Activated CD8-positive, alpha-beta T cell treated with anti-CD3 and anti-CD28 coated beads, Interleukin-2, amount 10 ng/mL, durations not matched to agents 7 days and 5 days (primary cell): ENCODE measurements around the gene AIF1L. TPM values are rescaled to one million over a fixed set of nuclear protein-coding genes. Genes with fewer than 3 reads are reported as not detected.

Experiments
- ATAC-seq: fragments of 150-1000 bp; cut with Tn5 transposase; one replicate; pipeline ENCODE4 v1.10.0; 2021; ENCODE audit warnings: moderate library complexity
- CTCF ChIA-PET: fragments of 350-600 bp; sonication (Branson Sonifier 250); formaldehyde crosslinking; loops from one replicate; lab custom pipeline; 2021; ENCODE audit warnings: antibody characterized with exemption; lab: Charles Lee
- POLR2A ChIA-PET: fragments of 350-600 bp; sonication (Branson Sonifier 250); formaldehyde crosslinking; loops from one replicate; lab custom pipeline; 2021; ENCODE audit warnings: antibody characterized with exemption; lab: Charles Lee
- DNase-seq: peaks from one replicate; pipeline ENCODE4 v3.0.0-alpha.2; 2020
- H3K27ac Mint-ChIP-seq: one replicate; pipeline ENCODE4 v1.8.0; 2021; ENCODE audit warnings: mild to moderate bottlenecking, mixed read lengths
- H3K27me3 Mint-ChIP-seq: one replicate; pipeline ENCODE4 v1.8.0; 2021; ENCODE audit warnings: low read depth, mixed read lengths
- H3K36me3 Mint-ChIP-seq: one replicate; pipeline ENCODE4 v1.8.0; 2021; ENCODE audit warnings: low read depth, mixed read lengths
- H3K4me1 Mint-ChIP-seq: one replicate; pipeline ENCODE4 v1.8.0; 2021; ENCODE audit warnings: low read depth, mixed read lengths
- H3K4me3 Mint-ChIP-seq: one replicate; pipeline ENCODE4 v1.8.0; 2021; ENCODE audit warnings: mild to moderate bottlenecking, mixed read lengths
- H3K9me3 Mint-ChIP-seq: one replicate; pipeline ENCODE4 v1.8.0; 2022; ENCODE audit warnings: mixed read lengths; ENCODE audit not compliant: insufficient read depth
- total RNA-seq, 2 experiments: library from RNA; stranded (reverse); gene quantifications; one replicate each; pipeline ENCODE4 v1.2.3, GENCODE V29; 2021

AIF1L gene
- under 1 TPM; 0.29 to 0.31 TPM for total RNA-seq

- Mint-ChIP-seq H3K9me3 (no peaks in the 10 kb centered on the region), H3K27me3 (peaks cover 36% of the 10 kb centered on the region), H3K36me3 (no peaks in the 10 kb centered on the region), H3K27ac (no peak within 1 kb of the TSS), H3K4me3 (peak within 1 kb of the TSS; percentile 59), H3K4me1 (peaks cover 8% of the 10 kb centered on the region)
- ChIA-PET POLR2A (no interaction called here), CTCF (interaction anchor here (1.7 kb wide), 1 partner anchor 50 kb away, joined by 4 read pairs; no protein-coding TSS in a partner anchor)
- DNase-seq = peak; percentile 45
- peak; percentile 54 for ATAC-seq
Measured at GRCh38 chr9:131096269-131097125, at the start of gene AIF1L. Gene AIF1L (plus strand): TSS chr9:131096531. CDS start chr9:131096630, 99 bp downstream.

GRCh38 chr9:131046581-131047202 lies 49.6 kb upstream of the AIF1L start:
- Mint-ChIP-seq H3K27me3 (no peaks in the 10 kb centered on the region), H3K9me3 (no peaks in the 10 kb centered on the region), H3K27ac (no peak overlapping the region), H3K4me1 (peaks cover 4% of the 10 kb centered on the region), H3K4me3 (no peak overlapping the region), H3K36me3 (no peaks in the 10 kb centered on the region)
- DNase-seq = peak; percentile 77
- ChIA-PET CTCF (interaction anchor here (0.6 to 2.5 kb wide), 32 partner anchors 9 to 1774 kb away, joined by 3 to 41 read pairs (median 4); partner anchors contain the start of gene AIF1L), POLR2A (no interaction called here)
- ATAC-seq = peak; percentile 96

- ChIA-PET CTCF (interaction anchor here (0.6 kb wide), 1 partner anchor 106 kb away, joined by 3 read pairs; no protein-coding TSS in a partner anchor), POLR2A (no interaction called here)
- H3K27ac Mint-ChIP-seq = no peak overlapping the region
- H3K36me3 Mint-ChIP-seq = no peaks in the 10 kb centered on the region
- H3K4me3 Mint-ChIP-seq = no peak overlapping the region
- H3K27me3 Mint-ChIP-seq = no peaks in the 10 kb centered on the region
- ATAC-seq (no peak), DNase-seq (no peak)
- H3K9me3 Mint-ChIP-seq = no peaks in the 10 kb centered on the region
- H3K4me1 Mint-ChIP-seq = peaks cover 4% of the 10 kb centered on the region
Measured at GRCh38 chr9:131048332-131048731, 48.0 kb upstream of the AIF1L start.

- ATAC-seq = no peak
Measured at GRCh38 chr9:131048820-131049219, 47.5 kb upstream of the AIF1L start.

GRCh38 chr9:131049829-131050715 lies 46.3 kb upstream of the AIF1L start:
- Mint-ChIP-seq H3K9me3 (no peaks in the 10 kb centered on the region), H3K36me3 (no peaks in the 10 kb centered on the region), H3K4me3 (no peak overlapping the region), H3K27ac (no peak overlapping the region), H3K27me3 (no peaks in the 10 kb centered on the region), H3K4me1 (peaks cover 2% of the 10 kb centered on the region)
- CTCF ChIA-PET = interaction anchor here (1.1 to 1.4 kb wide), 3 partner anchors 7 to 286 kb away, joined by 4 to 5 read pairs (median 5); no protein-coding TSS in a partner anchor
- ATAC-seq = no peak
- POLR2A ChIA-PET = no interaction called here
- no peak for DNase-seq

More at GRCh38 chr9:131048820-131049219, 47.5 kb upstream of the AIF1L start:
- CTCF ChIA-PET = interaction anchor here (0.6 to 1.4 kb wide), 5 partner anchors 9 to 288 kb away, joined by 3 to 5 read pairs (median 4); no protein-coding TSS in a partner anchor
- POLR2A ChIA-PET = no interaction called here
- H3K4me1 Mint-ChIP-seq = peaks cover 2% of the 10 kb centered on the region
- no peak overlapping the region for H3K27ac Mint-ChIP-seq
- H3K9me3 Mint-ChIP-seq = no peaks in the 10 kb centered on the region
- no peaks in the 10 kb centered on the region for H3K27me3 Mint-ChIP-seq
- H3K4me3 Mint-ChIP-seq = no peak overlapping the region
- H3K36me3 Mint-ChIP-seq = no peaks in the 10 kb centered on the region
- DNase-seq = no peak

GRCh38 chr9:131050831-131051230 lies 45.5 kb upstream of the AIF1L start:
- Mint-ChIP-seq H3K4me1 (peaks cover 2% of the 10 kb centered on the region), H3K36me3 (no peaks in the 10 kb centered on the region), H3K27me3 (no peaks in the 10 kb centered on the region), H3K9me3 (no peaks in the 10 kb centered on the region), H3K4me3 (no peak overlapping the region), H3K27ac (no peak overlapping the region)
- POLR2A ChIA-PET = interaction anchor here (0.6 kb wide), 1 partner anchor 11 kb away, joined by 3 read pairs; no protein-coding TSS in a partner anchor
- DNase-seq = no peak
- ATAC-seq = no peak
- CTCF ChIA-PET = no interaction called here

- ChIA-PET CTCF (interaction anchor here (0.7 kb wide), 1 partner anchor 47 kb away, joined by 3 read pairs; no protein-coding TSS in a partner anchor), POLR2A (no interaction called here)
- Mint-ChIP-seq H3K27me3 (no peaks in the 10 kb centered on the region), H3K4me3 (no peak overlapping the region), H3K4me1 (no peaks in the 10 kb centered on the region), H3K36me3 (no peaks in the 10 kb centered on the region), H3K27ac (no peak overlapping the region), H3K9me3 (no peaks in the 10 kb centered on the region)
- DNase-seq = no peak
- ATAC-seq = no peak
Measured at GRCh38 chr9:131051592-131052517, 44.5 kb upstream of the AIF1L start.

- ChIA-PET CTCF (interaction anchor here (0.8 to 1.2 kb wide), 2 partner anchors 10 to 88 kb away, joined by 3 to 4 read pairs; no protein-coding TSS in a partner anchor), POLR2A (no interaction called here)
- H3K4me1 Mint-ChIP-seq = no peaks in the 10 kb centered on the region
- H3K27ac Mint-ChIP-seq = no peak overlapping the region
- ATAC-seq (no peak), DNase-seq (no peak)
- H3K27me3 Mint-ChIP-seq = no peaks in the 10 kb centered on the region
- no peak overlapping the region for H3K4me3 Mint-ChIP-seq
- no peaks in the 10 kb centered on the region for H3K9me3 Mint-ChIP-seq
- no peaks in the 10 kb centered on the region for H3K36me3 Mint-ChIP-seq
Measured at GRCh38 chr9:131053896-131054295, 42.4 kb upstream of the AIF1L start.

- ChIA-PET POLR2A (interaction anchor here (0.6 kb wide), 1 partner anchor 277 kb away, joined by 3 read pairs; no protein-coding TSS in a partner anchor), CTCF (interaction anchor here (0.6 to 2.6 kb wide), 16 partner anchors 8 to 609 kb away, joined by 3 to 21 read pairs (median 4); partner anchors contain the start of gene NUP214)
- no peak for DNase-seq
- H3K4me3 Mint-ChIP-seq = no peak overlapping the region
- ATAC-seq = no peak
- no peaks in the 10 kb centered on the region for H3K36me3 Mint-ChIP-seq
- no peaks in the 10 kb centered on the region for H3K4me1 Mint-ChIP-seq
- H3K27ac Mint-ChIP-seq = no peak overlapping the region
- H3K9me3 Mint-ChIP-seq = no peaks in the 10 kb centered on the region
- H3K27me3 Mint-ChIP-seq = no peaks in the 10 kb centered on the region
Measured at GRCh38 chr9:131056781-131057506, 39.4 kb upstream of the AIF1L start.
